Activated CD8-positive, alpha-beta memory T cell treated with anti-CD3 and anti-CD28 coated beads, Interleukin-2, amount 50 U/mL, for 4 hours (primary cell): ENCODE measurements around the gene DEPDC1B.
"Not testable (repeated sequence)": the region's sequence is repeated elsewhere in the genome, so short reads cannot be mapped to it uniquely, and the experiment has no call there.

Experiments
- DNase-seq: peaks from one replicate; pipeline ENCODE4 v3.0.0-alpha.2; 2020

DEPDC1B gene

GRCh38 chr5:60699609-60700415, at the start of gene DEPDC1B:
Gene DEPDC1B (minus strand): TSS chr5:60700166. CDS start chr5:60700093, 73 bp downstream.
- peak; percentile 84 for DNase-seq

GRCh38 chr5:60744682-60745081, 44.7 kb upstream of the DEPDC1B start:
- no peak for DNase-seq

GRCh38 chr5:60743511-60744314, 43.7 kb upstream of the DEPDC1B start:
- DNase-seq, result no peak

GRCh38 chr5:60740322-60740721, 40.4 kb upstream of the DEPDC1B start:
- no peak for DNase-seq

DNA sequence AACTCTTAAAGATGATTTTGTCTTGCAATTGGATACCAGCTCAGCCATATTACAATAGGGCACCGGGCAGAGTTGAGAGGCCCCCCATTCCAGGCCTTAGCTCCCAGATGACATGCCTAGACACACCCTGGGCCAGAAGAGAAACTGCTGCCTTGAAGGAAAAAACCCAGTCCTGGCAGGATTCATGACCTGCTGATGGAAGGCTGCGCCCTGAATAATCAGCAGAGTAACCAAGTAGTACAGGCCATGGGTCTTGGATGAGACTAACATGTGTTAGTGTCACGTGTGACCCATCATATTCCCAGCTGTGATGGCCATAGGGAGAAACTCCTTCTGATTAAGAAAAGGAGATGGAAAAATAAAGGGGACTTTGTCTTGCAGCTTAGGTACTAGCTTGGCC, 39.0 kb upstream of the DEPDC1B start:
- DNase-seq, result no peak

DNA sequence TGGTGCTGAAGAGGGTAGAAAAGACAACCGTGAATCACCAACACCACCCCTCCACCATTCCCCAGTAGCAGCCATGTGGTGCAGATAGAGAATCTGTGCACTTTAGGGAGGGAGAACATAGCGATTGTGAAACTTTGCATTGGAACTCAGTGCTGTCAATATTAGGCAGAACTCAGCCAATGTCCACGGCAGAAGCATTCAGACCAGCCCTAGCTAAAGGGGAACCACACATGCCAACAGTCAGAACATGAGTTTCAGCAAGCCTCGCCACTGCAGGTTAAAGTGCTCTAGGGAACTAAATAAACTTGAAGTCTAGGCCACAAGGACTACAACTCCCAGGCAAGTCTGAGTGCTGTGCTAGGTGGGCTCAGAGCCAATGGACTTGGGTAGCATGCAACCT, 38.5 kb upstream of the DEPDC1B start:
- DNase-seq, result no peak

DNA sequence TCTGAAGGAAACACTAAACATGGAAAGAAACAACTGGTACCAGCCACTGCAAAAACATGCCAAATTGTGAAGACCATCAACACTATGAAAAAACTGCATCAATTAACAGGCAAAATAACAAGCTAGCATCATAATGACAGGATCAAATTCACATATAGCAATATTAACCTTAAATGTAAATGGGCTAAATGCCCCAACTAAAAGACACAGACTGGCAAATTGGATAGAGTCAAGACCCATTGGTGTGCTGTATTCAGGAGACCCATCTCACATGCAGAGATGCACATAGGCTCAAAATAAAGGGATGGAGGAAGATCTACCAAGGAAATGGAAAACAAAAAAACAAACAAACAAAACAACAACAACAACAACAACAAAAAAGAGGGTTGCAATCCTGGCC, 30.9 kb upstream of the DEPDC1B start:
- DNase-seq, result not testable (repeated sequence)

DNA sequence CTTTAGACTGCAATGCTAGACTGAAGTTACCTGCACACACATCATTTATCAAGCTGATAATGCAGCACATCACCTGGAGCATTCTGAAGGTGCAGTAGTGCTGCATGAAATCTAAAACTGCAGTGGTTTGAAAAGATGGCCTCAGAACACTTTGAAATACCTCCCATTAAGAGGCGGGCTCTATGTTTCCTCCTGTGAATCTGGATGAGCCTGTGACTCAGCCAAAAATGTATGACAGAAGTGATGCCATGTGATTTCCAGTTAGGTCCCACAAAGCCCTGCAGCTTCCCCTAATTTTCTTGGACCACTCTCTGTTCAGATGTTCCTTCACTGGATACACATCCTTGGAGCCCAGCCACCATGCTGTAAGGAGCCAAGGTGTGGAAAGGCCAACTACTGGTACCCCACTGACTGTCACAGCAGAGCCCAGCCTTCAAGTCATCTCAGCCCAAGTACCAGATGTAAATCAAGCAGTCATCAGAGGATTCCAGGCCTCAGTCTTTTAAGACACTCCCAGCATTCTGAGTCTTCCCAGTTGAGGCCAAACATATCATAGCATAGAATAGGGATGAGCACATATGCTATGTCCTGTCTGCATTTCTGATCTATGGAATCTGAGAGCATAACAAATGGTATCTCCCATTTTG, 27.2 kb upstream of the DEPDC1B start:
- no peak for DNase-seq

DNA sequence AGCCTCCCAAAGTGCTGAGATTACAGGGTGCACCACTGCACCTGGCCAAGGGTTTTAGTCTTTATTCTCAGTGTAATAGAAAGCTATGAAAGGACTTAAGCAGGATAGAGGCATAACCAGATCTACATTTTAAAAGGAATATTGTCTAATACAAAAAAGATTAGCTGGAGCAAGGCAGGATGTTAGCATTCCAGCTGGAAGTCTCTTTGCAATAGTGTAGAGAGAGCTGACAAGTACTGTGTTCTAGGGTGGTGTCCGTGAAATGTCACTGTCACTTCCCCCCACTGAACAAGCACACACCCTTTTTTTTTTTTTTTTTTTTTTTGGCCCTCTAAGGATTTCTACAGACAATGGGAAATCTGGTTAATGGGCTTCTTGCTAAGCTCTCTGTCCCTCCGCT, 24.2 kb upstream of the DEPDC1B start:
- no peak for DNase-seq

DNA sequence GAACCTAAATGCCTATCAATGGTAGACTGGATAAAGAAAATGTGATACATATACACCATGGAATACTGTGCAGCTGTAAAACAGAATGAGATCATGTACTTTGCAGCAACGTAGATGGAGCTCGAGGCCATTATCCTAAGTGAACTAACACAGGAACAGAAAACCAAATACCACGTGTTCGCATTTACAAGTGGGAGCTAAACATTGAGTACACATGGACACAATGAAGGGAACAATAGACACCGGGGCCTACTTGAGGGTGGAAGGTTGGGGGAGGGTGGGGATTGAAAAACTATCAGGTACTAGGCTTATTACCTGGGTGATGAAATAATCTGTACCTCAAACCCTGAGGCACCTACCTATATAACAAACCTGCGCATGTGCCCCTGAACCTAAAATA, 22.4 kb upstream of the DEPDC1B start:
- DNase-seq, result no peak

- no peak for DNase-seq
These were observed 19.4 kb upstream of the DEPDC1B start for GRCh38 chr5:60719329-60719728.

DNA sequence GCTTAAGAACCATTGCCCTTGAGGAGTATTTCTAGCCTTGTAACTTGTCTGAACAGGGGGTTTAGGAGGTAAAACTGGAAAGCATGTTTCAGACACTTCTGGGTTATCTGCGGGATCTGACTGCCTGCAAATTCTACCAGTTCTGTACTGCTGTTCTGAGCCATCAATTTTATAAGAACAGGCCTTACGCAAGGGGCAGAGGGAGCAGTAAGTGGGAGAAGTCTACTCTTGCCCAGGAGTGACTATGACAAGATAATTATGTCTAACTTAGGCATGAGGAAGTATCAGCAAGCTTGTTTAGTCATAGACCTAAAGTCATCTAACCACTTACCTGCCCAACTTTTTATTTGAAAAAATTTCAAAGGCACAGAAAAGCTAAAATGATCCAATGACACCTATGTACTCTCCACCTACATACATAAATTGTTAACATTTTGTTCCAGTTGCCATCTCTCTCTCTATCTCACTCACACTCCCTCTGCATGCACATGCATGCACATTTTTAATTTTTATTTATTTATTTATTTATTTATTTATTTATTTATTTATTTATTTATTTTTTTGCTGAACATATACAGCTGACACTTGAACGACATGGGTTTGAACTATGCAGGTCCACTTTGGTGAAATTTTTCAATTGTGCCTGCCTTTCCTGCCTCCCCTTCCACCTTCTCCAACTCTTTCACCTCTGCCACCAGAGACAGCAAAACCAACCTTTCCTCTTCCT, 18.4 kb upstream of the DEPDC1B start:
- no peak for DNase-seq

- not testable (repeated sequence) for DNase-seq
These were observed 15.4 kb upstream of the DEPDC1B start for GRCh38 chr5:60715201-60715928.

GRCh38 chr5:60712950-60713349, 13.0 kb upstream of the DEPDC1B start:
- DNase-seq, result no peak

GRCh38 chr5:60711892-60712291, 11.9 kb upstream of the DEPDC1B start:
- not testable (repeated sequence) for DNase-seq

- no peak for DNase-seq
These were observed 10.4 kb upstream of the DEPDC1B start for GRCh38 chr5:60710362-60710761.

- DNase-seq, result no peak
These were observed 5.2 kb upstream of the DEPDC1B start for GRCh38 chr5:60705144-60705543.

DNA sequence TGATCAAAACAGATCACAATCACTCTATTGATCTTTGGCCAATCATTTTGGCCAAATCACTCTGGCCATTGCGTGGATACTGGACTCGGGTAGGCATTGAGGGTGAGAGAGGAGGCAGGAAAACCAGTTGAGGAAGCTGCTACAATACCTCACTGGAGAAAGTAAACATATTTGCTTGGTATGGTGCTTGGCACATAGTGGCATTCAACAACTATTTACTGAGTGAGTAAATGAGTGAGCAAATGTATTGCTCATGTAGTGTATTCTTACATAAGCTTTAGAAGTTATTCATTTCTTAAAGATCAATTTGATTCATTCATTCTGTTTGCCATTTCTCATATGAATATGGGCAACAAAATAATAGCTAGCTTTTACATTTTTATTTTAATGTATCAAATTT, 4.0 kb upstream of the DEPDC1B start:
- no peak for DNase-seq

DNA sequence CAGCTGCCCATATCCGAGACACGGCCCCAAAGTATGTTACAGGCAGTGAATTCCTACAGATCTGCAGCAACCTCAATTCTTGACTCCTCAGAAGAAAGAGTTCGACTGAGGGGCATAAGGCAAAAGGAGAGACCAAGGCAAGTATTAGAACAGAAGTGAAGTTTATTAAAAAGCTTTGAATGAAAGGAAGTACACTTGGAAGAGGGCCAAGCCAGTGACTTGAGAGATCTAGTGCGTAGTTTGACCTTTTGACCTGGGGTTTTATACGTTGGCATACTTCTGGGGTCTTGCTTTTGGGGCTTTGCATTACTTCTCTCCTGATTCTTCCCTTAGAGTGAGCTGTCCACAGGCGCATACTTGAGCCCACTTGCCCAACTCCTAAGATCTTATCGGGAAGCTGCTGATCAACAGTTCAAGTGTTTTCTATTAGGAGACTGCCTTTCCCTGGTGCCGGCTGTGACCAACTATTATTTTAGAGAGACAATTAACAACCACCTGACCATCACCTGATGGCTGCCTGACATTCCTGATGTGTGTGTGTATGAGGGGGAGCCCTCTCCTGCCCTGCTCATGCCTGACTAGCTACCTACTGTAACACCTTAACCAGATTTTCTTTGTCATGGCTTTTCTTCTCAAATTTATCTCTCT, 1.5 kb upstream of the DEPDC1B start:
- DNase-seq, result no peak

DNA sequence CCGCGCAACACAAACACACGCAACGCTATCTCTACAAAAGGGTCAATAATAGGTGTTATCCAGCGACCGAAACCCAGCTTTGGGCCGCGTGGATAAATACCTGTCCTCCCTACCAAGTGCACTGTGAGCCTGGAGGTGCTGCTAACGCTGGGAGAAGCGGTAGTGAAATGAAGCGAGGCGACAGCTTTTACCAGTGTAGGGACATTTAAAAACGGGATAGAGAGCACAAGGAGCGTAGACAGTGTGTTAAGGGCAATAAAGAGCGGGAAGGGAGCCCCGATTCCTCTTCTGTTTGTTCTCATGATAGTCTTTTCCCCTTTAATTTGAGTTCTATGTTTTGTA, 421 bp upstream of the DEPDC1B start:
- DNase-seq, result no peak

DNA sequence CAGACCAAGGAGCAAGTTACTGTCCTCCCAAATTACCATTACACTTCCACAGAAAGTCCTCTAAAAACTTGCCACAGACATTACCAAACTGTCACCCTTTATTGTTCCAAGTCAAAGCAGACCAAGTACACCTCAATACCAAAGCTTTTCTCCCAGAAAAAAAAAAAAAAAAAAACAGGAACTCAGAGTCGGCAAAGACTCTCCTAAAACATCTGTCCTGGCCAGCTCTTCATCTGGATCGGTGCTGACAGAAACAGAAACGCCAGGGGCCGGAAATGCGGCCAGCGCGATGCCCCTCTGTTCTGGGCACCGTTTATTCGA, 718 bp downstream of the DEPDC1B start:
- no peak for DNase-seq

- DNase-seq, result no peak
These were observed 1.6 kb downstream of the DEPDC1B start for GRCh38 chr5:60698336-60698735.
